Measurements from ENCODE around the gene FREM2.

DNA sequence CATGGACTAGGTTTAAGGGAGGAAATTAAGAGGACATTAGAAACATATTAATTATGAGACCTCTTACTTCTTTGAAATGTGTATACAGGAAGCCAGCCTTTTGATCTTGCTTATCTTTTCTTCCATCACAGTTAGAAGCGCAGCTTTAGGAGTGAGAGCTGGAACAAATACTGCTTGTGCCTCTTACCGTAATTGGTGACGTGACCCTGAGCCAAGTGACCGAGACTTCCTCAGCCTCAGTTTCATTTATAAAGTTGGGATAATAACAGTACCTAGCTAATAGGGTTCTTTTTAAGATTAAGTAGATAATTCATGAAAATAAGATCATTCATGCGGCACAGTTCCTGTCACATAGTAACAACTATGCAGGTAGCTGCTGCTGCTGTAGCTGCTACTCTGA is 18.5 kb downstream of the FREM2 start:
- TF ChIP-seq, protein P1, sequence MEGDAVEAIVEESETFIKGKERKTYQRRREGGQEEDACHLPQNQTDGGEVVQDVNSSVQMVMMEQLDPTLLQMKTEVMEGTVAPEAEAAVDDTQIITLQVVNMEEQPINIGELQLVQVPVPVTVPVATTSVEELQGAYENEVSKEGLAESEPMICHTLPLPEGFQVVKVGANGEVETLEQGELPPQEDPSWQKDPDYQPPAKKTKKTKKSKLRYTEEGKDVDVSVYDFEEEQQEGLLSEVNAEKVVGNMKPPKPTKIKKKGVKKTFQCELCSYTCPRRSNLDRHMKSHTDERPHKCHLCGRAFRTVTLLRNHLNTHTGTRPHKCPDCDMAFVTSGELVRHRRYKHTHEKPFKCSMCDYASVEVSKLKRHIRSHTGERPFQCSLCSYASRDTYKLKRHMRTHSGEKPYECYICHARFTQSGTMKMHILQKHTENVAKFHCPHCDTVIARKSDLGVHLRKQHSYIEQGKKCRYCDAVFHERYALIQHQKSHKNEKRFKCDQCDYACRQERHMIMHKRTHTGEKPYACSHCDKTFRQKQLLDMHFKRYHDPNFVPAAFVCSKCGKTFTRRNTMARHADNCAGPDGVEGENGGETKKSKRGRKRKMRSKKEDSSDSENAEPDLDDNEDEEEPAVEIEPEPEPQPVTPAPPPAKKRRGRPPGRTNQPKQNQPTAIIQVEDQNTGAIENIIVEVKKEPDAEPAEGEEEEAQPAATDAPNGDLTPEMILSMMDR (conservative IDR thresholded peaks at IDR 0.05; ENCODE audit: low read depth in 2 of 2): no peak
- TF ChIP-seq CREB1 (CRISPR knock-in tag; IDR thresholded peaks at IDR 0.05; ENCODE audit: low read depth) (no peak), STAT1 (IDR thresholded peaks at IDR 0.05; ENCODE audit: unreplicated experiment) (no peak), POLR2AphosphoS5 (IDR thresholded peaks at IDR 0.05; ENCODE audit: low read depth) (no peak), EZH2 (IDR thresholded peaks at IDR 0.05; ENCODE audit: low read depth, unreplicated experiment) (no peak), JUNB (IDR thresholded peaks at IDR 0.05; ENCODE audit: unreplicated experiment) (no peak), EZH2phosphoT487 (IDR thresholded peaks at IDR 0.05; ENCODE audit: unreplicated experiment) (no peak), ZNF331 (CRISPR knock-in tag; IDR thresholded peaks at IDR 0.05; ENCODE audit: low read depth) (no peak), NANOG (IDR thresholded peaks at IDR 0.05; ENCODE audit: borderline replicate concordance) (no peak), ZNF114 (CRISPR knock-in tag; IDR thresholded peaks at IDR 0.05) (no peak)
- TF ChIP-seq, protein P2, sequence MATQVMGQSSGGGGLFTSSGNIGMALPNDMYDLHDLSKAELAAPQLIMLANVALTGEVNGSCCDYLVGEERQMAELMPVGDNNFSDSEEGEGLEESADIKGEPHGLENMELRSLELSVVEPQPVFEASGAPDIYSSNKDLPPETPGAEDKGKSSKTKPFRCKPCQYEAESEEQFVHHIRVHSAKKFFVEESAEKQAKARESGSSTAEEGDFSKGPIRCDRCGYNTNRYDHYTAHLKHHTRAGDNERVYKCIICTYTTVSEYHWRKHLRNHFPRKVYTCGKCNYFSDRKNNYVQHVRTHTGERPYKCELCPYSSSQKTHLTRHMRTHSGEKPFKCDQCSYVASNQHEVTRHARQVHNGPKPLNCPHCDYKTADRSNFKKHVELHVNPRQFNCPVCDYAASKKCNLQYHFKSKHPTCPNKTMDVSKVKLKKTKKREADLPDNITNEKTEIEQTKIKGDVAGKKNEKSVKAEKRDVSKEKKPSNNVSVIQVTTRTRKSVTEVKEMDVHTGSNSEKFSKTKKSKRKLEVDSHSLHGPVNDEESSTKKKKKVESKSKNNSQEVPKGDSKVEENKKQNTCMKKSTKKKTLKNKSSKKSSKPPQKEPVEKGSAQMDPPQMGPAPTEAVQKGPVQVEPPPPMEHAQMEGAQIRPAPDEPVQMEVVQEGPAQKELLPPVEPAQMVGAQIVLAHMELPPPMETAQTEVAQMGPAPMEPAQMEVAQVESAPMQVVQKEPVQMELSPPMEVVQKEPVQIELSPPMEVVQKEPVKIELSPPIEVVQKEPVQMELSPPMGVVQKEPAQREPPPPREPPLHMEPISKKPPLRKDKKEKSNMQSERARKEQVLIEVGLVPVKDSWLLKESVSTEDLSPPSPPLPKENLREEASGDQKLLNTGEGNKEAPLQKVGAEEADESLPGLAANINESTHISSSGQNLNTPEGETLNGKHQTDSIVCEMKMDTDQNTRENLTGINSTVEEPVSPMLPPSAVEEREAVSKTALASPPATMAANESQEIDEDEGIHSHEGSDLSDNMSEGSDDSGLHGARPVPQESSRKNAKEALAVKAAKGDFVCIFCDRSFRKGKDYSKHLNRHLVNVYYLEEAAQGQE (IDR thresholded peaks at IDR 0.05; ENCODE audit: unreplicated experiment): no peak
- TF ChIP-seq, protein P3, sequence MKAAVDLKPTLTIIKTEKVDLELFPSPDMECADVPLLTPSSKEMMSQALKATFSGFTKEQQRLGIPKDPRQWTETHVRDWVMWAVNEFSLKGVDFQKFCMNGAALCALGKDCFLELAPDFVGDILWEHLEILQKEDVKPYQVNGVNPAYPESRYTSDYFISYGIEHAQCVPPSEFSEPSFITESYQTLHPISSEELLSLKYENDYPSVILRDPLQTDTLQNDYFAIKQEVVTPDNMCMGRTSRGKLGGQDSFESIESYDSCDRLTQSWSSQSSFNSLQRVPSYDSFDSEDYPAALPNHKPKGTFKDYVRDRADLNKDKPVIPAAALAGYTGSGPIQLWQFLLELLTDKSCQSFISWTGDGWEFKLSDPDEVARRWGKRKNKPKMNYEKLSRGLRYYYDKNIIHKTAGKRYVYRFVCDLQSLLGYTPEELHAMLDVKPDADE (IDR thresholded peaks at IDR 0.05): no peak
- TF ChIP-seq, protein P4, sequence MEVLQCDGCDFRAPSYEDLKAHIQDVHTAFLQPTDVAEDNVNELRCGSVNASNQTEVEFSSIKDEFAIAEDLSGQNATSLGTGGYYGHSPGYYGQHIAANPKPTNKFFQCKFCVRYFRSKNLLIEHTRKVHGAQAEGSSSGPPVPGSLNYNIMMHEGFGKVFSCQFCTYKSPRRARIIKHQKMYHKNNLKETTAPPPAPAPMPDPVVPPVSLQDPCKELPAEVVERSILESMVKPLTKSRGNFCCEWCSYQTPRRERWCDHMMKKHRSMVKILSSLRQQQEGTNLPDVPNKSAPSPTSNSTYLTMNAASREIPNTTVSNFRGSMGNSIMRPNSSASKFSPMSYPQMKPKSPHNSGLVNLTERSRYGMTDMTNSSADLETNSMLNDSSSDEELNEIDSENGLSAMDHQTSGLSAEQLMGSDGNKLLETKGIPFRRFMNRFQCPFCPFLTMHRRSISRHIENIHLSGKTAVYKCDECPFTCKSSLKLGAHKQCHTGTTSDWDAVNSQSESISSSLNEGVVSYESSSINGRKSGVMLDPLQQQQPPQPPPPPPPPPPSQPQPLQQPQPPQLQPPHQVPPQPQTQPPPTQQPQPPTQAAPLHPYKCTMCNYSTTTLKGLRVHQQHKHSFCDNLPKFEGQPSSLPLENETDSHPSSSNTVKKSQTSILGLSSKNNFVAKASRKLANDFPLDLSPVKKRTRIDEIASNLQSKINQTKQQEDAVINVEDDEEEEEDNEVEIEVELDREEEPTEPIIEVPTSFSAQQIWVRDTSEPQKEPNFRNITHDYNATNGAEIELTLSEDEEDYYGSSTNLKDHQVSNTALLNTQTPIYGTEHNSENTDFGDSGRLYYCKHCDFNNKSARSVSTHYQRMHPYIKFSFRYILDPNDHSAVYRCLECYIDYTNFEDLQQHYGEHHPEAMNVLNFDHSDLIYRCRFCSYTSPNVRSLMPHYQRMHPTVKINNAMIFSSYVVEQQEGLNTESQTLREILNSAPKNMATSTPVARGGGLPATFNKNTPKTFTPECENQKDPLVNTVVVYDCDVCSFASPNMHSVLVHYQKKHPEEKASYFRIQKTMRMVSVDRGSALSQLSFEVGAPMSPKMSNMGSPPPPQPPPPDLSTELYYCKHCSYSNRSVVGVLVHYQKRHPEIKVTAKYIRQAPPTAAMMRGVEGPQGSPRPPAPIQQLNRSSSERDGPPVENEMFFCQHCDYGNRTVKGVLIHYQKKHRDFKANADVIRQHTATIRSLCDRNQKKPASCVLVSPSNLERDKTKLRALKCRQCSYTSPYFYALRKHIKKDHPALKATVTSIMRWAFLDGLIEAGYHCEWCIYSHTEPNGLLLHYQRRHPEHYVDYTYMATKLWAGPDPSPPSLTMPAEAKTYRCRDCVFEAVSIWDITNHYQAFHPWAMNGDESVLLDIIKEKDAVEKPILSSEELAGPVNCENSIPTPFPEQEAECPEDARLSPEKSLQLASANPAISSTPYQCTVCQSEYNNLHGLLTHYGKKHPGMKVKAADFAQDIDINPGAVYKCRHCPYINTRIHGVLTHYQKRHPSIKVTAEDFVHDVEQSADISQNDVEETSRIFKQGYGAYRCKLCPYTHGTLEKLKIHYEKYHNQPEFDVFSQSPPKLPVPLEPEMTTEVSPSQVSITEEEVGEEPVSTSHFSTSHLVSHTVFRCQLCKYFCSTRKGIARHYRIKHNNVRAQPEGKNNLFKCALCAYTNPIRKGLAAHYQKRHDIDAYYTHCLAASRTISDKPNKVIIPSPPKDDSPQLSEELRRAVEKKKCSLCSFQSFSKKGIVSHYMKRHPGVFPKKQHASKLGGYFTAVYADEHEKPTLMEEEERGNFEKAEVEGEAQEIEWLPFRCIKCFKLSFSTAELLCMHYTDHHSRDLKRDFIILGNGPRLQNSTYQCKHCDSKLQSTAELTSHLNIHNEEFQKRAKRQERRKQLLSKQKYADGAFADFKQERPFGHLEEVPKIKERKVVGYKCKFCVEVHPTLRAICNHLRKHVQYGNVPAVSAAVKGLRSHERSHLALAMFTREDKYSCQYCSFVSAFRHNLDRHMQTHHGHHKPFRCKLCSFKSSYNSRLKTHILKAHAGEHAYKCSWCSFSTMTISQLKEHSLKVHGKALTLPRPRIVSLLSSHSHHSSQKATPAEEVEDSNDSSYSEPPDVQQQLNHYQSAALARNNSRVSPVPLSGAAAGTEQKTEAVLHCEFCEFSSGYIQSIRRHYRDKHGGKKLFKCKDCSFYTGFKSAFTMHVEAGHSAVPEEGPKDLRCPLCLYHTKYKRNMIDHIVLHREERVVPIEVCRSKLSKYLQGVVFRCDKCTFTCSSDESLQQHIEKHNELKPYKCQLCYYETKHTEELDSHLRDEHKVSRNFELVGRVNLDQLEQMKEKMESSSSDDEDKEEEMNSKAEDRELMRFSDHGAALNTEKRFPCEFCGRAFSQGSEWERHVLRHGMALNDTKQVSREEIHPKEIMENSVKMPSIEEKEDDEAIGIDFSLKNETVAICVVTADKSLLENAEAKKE (CRISPR knock-in tag; IDR thresholded peaks at IDR 0.05): no peak

Measured in GM23338 (cell line).